Chondrocyte (in vitro differentiated cells): Measurements from ENCODE around the gene EIF2B4. TPM values are rescaled to one million over a fixed set of nuclear protein-coding genes. Genes with fewer than 3 reads are reported as not detected.
A peak's percentile ranks its signal among the peaks of the same experiment; 100 is the strongest.

Experiments
- DNase-seq: peaks from one replicate; pipeline ENCODE4 v3.0.0; 2021; ENCODE audit warnings: mixed read lengths, low spot score
- H3K27ac Mint-ChIP-seq: one replicate; pipeline ENCODE4 v1.8.0; 2021; ENCODE audit warnings: mild to moderate bottlenecking, moderate library complexity, mixed read lengths; ENCODE audit not compliant: unreplicated experiment
- H3K27me3 Mint-ChIP-seq: 2 replicates; pipeline ENCODE4 v1.8.0; 2021; ENCODE audit warnings: low read depth, mixed read lengths
- H3K36me3 Mint-ChIP-seq: 2 replicates; pipeline ENCODE4 v1.8.0; 2021; ENCODE audit warnings: low read depth, mixed read lengths
- H3K4me1 Mint-ChIP-seq: 2 replicates; pipeline ENCODE4 v1.8.0; 2021; ENCODE audit warnings: low read depth, mild to moderate bottlenecking, mixed read lengths
- H3K4me3 Mint-ChIP-seq: one replicate; pipeline ENCODE4 v1.8.0; 2021; ENCODE audit warnings: mild to moderate bottlenecking, moderate library complexity, mixed read lengths; ENCODE audit not compliant: unreplicated experiment
- H3K9me3 Mint-ChIP-seq: 2 replicates; pipeline ENCODE4 v1.8.0; 2021; ENCODE audit warnings: low read depth, mixed read lengths
- total RNA-seq: library from RNA; stranded (reverse); gene quantifications from 3 replicates; pipeline ENCODE4 v1.2.1, GENCODE V29; 2021
- TF ChIP-seq, protein P1 (sequence below): fragments of 200-600 bp; sonication (generic); IDR thresholded peaks from 2 replicates; pipeline ENCODE4 v1.5.0; 2021; ENCODE audit warnings: antibody characterized with exemption, mild to moderate bottlenecking, moderate library complexity

The EIF2B4 gene
- total RNA-seq, 1 donor from 2014 or later, result 46.2 TPM

DNA sequence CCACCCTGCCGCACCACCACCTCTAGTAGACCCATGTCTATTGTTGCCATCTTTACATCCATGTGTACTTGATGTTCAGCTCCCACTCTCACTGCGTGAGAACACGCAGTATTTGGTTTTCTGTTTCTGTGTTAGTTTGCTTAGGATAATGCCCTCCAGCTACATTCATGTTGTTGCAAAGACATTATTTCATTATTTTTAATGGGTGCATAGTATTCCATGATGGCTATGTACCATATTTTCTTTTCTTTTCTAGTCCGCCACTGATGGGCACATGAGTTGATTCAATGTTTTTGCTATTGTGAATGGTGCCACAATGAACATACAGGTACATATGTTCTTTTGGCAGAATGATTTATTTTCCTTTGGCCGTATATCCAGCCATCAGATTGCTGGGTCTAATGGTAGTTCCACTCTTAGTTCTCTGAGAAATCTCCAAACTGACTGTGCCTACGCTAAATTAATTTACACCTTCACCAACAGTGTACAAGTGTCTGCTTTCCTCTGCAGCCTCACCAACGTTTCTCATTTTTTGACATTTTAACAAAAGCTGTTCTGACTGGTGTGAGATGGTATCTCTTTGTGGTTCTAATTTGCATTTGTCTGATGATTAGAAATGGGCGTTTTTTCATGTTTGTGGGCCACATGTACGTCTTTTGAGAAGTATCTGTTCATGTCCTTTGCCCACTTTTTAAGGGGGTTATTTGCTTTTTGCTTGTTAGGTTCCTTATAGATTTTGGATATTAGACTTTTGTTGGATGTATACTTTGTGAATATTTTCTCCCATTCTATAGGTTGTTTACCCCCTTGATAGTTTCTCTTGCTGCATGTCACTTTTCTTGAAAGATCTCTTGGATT is 20.9 kb upstream of the EIF2B4 start:
- Mint-ChIP-seq H3K36me3 (peaks cover 7% of the 10 kb centered on the region), H3K4me3 (no peak overlapping the region), H3K9me3 (no peaks in the 10 kb centered on the region), H3K27me3 (no peaks in the 10 kb centered on the region), H3K4me1 (peaks cover 5% of the 10 kb centered on the region), H3K27ac (no peak overlapping the region)
- no peak for DNase-seq
- TF ChIP-seq, protein P1, sequence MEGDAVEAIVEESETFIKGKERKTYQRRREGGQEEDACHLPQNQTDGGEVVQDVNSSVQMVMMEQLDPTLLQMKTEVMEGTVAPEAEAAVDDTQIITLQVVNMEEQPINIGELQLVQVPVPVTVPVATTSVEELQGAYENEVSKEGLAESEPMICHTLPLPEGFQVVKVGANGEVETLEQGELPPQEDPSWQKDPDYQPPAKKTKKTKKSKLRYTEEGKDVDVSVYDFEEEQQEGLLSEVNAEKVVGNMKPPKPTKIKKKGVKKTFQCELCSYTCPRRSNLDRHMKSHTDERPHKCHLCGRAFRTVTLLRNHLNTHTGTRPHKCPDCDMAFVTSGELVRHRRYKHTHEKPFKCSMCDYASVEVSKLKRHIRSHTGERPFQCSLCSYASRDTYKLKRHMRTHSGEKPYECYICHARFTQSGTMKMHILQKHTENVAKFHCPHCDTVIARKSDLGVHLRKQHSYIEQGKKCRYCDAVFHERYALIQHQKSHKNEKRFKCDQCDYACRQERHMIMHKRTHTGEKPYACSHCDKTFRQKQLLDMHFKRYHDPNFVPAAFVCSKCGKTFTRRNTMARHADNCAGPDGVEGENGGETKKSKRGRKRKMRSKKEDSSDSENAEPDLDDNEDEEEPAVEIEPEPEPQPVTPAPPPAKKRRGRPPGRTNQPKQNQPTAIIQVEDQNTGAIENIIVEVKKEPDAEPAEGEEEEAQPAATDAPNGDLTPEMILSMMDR, result no peak

DNA sequence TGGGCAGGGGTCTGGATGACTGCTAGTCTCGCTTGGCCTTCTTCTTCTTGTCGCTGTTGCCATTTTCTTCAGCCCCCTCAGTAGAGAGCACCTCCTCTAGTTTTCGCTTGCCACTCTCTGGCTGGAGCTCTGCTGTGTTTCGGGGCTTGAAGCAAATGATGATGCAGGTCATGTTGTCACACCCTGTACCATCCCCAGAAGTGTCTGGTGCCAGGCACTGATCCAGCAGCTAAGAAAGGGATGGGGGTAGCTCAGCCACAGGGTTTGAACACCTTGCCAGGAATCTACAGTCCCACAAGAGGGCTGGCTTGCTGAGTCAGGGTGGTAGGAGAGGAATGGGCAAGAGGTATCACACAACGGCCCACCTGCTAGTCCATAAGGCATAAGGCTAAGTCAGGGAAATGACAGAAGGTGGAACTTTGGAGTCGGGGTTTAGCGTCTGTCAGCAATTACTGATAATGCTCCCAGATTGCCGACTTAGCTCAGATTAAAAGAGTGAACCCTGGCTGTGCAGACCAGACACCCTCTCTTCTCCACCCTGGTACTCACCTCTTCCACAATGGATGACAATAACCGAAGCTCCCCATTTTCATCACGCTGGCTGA is 11.5 kb upstream of the EIF2B4 start:
- peaks cover 33% of the 10 kb centered on the region for H3K4me1 Mint-ChIP-seq
- H3K4me3 Mint-ChIP-seq, result peak overlapping the region; percentile 85
- DNase-seq, result no peak
- H3K9me3 Mint-ChIP-seq, result no peaks in the 10 kb centered on the region
- H3K27ac Mint-ChIP-seq, result peak overlapping the region; percentile 99
- no peaks in the 10 kb centered on the region for H3K27me3 Mint-ChIP-seq
- TF ChIP-seq, protein P1, result no peak
- peaks cover 25% of the 10 kb centered on the region for H3K36me3 Mint-ChIP-seq

DNA sequence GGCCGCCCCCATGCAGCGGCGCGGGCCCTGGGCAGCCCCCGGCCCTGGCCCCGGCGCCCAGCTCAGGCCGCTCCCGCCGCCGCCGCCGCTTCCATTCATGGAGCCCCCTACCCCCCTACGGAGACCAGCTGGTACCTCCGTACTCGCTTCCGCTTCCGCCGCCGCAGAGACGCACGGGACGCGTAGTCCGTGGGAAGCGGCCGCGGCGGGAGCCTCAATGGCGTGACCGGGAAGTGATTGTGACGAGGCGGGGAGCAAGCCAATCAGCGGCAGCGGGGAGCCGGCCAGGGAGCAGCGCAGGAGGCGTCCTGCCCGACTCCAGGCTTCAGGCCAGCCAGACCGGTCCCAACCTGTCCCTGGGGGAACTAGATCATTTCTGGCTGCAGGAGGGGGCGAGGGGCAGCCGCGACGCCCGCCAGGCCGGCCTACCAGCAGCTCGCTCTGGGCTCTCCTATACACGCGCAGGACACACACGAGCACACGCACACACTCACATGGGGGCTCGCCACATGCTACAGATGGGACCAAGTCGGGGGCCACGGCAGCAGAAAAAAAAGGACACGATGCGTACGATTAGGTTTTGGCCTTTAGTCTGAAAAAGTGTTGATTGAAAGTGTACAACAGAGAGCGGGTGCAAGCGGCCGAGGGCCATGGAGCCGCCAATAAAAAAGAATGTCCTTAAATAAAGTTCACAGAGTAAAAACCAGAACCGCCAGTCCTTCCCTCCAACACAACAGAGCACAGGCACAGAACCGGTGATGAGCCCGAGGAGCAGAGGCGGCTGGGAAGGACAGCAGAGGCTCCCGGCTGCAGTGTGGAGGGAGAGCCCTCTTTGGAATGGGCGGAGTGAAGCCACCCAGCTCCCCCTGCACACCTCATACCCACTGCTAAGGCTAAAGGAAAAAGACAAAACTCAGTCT is 10.7 kb upstream of the EIF2B4 start, which contains the start of gene ZNF513:
TSS of gene ZNF513 (minus strand) at position 109 of the 920 bp plus-strand sequence. CDS start 208 bp downstream, outside the sequence.
- peak within 1 kb of the TSS; percentile 99 for H3K27ac Mint-ChIP-seq
- H3K36me3 Mint-ChIP-seq, result peaks cover 29% of the 10 kb centered on the region
- TF ChIP-seq, protein P1, result no peak
- H3K4me3 Mint-ChIP-seq, result peak within 1 kb of the TSS; percentile 85
- H3K4me1 Mint-ChIP-seq, result peaks cover 33% of the 10 kb centered on the region
- H3K9me3 Mint-ChIP-seq, result no peaks in the 10 kb centered on the region
- H3K27me3 Mint-ChIP-seq, result no peaks in the 10 kb centered on the region
- DNase-seq, result peak; percentile 98

DNA sequence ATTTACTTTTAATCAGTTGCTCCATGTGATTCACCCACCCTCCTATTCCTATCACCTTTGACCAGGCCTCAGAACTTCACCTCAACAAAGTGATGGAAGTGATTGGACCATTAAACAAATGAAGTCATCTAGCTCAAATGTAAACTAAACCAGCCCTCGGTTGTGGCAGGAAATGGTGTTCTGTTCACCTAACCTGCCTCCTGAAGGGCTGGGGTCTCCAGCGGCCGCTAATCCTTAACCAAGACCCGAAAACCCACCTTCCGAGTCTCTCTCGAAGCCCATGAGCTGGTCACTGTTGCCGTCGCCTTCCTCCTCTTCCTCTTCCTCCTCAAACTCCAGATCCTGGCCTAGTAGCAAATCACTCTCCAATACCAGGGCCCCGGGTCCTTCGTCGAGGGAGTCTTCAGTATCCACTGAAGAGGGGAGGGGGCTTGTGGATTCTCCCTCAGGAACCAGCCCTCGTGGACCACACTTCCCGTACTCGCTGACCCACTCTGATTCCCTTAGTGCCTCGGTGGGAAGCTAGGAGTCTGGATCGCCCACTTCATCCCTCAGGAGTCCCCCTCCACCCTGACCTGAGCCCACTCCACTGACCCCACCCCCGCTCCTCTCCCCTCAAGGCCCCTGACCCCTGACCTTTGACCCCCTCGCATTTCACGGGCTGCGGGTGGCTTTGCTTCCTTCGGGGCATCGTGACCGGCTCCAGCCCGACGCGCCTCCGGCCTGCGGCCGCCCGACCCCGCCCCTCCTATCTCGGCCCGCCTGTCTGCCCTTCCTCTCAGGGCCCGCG is 9.9 kb upstream of the EIF2B4 start:
- Mint-ChIP-seq H3K36me3 (peaks cover 25% of the 10 kb centered on the region), H3K27ac (peak overlapping the region; percentile 98), H3K9me3 (no peaks in the 10 kb centered on the region), H3K27me3 (no peaks in the 10 kb centered on the region), H3K4me1 (peaks cover 33% of the 10 kb centered on the region), H3K4me3 (peak overlapping the region; percentile 85)
- DNase-seq, result no peak
- TF ChIP-seq, protein P1, result no peak
